RKO (cell line): Measurements from ENCODE around the gene UAP1.

Experiments used
- DNase-seq: peaks from one replicate; pipeline ENCODE4 v3.0.0-alpha.2; 2016; ENCODE audit warnings: low spot score

UAP1 gene

GRCh38 chr1:162561616-162562469 lies at the start of gene UAP1:
TSS of gene UAP1 (plus strand) at chr1:162561722. CDS start at chr1:162566069, 4,347 bp downstream.
- DNase-seq = peak; percentile 69

DNA sequence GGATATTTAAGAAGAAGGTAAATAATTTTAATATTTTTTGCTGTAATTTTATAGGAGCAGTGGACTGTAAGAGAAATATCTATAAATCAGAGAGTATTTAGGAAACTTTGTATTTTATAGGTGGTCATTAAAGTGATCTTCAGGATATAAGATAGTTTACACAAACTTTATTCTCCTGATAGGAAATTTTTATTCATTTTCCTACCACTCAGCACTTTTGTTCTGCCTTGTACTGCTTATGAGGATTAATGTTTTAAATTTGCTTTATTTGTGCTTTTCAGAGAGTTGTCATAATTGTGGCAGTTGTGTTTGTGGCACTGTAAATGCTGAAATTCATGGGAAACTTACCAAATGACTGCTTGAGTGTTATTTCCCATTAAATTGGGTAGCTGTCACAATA lies 34.2 kb upstream of the UAP1 start:
- DNase-seq = no peak

GRCh38 chr1:162530307-162530987 lies 31.1 kb upstream of the UAP1 start:
- no peak for DNase-seq

DNA sequence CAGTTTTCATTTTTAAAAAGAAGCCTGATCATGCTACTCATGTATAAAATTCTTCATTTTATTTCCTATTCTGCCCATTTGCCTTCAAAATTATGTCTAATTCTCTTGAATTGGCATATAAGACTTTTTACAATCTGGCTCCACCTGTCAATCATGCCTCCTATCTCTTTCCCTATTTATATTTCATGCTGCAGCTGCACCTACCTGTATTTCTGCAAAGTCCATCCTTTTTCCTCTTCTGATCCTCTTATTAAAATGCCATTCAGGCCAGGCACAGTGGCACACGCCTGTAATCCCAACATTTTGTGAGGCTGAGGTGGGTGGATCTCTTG lies 30.6 kb upstream of the UAP1 start:
- DNase-seq = no peak

DNA sequence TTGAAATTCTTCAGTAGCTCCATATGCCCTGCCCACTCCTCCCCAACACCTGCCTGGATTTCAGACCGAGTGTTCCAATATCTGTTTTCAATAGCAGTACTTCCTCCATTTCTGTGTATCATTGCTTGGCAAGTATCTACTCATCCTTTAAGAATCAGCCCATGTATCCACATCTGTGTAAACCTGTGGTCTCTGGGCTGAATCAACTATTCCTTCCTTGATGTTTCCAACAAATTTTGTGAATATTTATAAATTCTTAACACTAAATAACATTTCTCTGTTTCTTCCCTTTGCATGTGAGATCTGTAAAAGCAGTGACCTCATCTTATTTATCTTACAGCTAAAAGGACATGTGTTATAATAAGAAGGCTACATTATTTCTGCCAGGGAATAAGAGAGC lies 26.0 kb upstream of the UAP1 start:
- DNase-seq = no peak

GRCh38 chr1:162536511-162536910 lies 25.0 kb upstream of the UAP1 start:
- DNase-seq = peak; percentile 37

GRCh38 chr1:162537216-162537615 lies 24.3 kb upstream of the UAP1 start:
- no peak for DNase-seq

- peak; percentile 98 for DNase-seq
These were observed 22.6 kb upstream of the UAP1 start for GRCh38 chr1:162538815-162539431.

DNA sequence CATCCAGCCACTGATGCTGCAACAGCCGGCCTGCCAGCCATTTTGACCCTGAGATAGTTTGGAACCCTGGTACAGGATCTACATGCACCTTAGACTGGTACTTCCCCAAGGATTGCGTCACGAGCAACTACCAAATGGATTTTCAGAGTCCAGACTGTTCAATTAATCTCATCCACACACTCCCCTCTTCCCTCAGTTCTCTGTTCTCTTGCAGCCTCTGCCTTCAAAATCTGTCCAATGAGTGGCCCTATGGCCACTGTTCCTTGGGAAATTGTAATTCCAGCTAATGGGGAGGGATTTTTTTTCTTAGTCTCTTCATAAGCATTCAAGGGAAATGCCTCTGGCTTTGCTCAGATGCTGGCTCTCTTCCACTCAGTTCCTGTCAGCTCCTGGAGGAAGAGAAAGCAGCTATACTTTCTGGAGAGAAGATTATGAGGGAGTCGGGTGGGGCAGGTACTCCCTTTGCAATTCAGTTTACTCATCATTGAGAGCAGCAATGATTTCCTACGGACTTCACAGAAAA lies 19.8 kb upstream of the UAP1 start:
- peak; percentile 93 for DNase-seq

GRCh38 chr1:162543228-162543627 lies 18.3 kb upstream of the UAP1 start:
- DNase-seq = no peak

- DNase-seq = no peak
These were observed 13.4 kb upstream of the UAP1 start for GRCh38 chr1:162548170-162548569.

DNA sequence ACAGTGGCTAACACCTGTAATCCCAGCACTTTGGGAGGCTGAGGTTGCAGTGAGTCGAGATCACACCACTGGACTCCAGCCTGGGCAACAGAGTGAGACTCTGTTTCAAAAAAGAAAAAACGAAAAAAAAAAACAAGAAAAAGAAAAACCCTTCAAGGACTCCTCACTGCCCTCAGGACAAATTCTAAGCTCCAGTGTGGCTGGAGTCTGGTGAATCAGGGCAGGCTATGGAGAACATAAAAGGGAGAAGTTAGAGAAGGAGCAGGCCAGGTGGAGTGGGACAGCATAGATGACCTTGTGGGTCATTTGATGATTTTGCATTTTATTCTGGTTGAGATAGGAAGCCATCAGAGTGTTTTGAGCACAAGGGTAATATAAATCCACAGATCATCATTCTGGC lies 12.5 kb upstream of the UAP1 start:
- no peak for DNase-seq

- DNase-seq = no peak
These were observed 10.6 kb upstream of the UAP1 start for GRCh38 chr1:162550925-162551324.

DNA sequence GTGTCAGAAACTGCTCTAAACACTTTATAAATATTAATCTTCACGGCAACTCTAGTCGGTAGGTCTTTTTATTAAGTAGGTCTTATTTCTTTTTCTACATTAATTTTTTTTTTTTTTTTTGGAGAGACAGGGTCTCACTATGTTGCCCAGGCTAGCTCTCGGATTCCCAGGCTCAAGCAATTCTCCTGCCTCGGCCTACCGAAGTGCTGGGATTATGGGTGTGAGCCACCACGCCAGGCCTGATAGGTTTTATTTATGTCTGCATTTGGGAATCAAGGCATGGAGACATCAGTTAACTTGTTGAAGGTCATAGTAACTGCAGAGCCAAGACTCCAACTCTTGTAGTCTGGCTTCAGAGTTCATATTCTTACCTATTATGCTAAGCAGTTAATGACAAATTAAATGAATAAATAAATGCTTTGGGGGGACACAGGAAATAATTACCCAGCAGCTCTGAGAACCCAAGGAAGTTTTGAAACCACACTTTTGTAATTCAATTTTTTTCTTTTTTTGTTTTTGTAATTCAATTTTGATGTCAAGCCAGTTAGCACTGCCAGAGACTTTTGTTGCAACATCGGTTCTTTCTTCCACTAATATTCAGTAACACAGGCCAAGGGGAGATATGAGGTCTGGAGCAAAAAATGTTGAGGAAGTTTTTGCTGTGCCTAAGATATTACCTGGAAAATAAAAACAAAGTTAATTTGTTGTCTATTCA lies 9.4 kb upstream of the UAP1 start:
- no peak for DNase-seq

GRCh38 chr1:162552684-162553252 lies 8.8 kb upstream of the UAP1 start:
- DNase-seq = no peak

GRCh38 chr1:162554258-162554657 lies 7.3 kb upstream of the UAP1 start:
- DNase-seq = no peak

- no peak for DNase-seq
These were observed 4.0 kb upstream of the UAP1 start for GRCh38 chr1:162557536-162557935.

DNA sequence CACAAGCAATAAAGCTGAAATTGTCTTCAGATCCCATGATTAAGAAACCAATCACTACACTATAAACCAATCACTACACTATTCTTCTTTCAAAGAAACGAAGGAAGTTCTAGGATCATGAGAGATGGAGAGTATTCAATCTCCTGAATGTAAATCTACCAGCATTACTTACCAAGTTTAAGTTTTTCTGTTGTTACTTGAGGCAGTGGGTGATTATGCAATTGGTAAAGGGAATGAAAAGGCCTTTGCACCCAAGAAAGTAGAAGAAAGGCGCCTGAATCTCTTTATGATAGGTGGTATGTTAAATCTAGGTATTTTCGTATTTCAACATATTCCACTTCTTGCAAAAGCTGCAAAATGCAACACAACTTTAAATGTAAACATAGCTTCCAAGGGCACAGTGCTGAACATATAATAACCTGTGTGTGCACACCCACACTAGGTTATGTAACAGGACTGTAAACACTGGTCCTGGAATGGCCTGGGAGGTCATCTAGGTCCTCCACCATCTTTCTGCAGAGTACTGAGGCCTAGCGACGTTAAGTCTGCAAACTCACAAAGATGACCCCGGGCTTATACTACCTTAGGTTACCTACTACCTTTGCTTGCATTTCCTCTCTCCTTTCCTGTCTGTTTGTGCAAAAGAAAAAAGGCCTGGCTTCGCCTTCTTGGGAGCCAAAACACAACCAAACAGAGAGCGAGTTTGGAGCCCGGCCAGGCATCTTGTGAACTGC lies 1.1 kb upstream of the UAP1 start:
- no peak for DNase-seq

GRCh38 chr1:162561037-162561615 lies 396 bp upstream of the UAP1 start:
- DNase-seq = peak; percentile 97

DNA sequence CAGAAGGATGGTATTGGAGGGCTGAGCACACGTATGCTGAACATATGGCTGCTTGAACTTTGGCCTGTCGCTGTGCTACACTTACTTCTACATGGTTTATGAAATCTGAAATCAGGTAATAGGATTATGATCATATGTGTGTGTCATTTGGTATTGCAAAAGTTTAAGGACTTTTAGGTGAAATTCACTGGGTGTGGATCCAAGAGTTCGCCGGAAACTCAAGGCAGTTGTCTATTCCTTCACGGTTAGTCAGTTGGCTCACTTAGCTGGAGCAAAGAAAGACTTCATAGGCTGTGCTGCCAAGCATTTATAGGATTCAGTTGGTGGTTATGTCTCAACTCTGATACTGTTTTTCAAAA lies 927 bp downstream of the UAP1 start:
- DNase-seq = peak; percentile 87

- DNase-seq = peak; percentile 82
These were observed 3.3 kb downstream of the UAP1 start for GRCh38 chr1:162564762-162565218.
